ENCODE data around the gene NUP93.
A peak's percentile ranks its signal among the peaks of the same experiment; 100 is the strongest.
"Not testable (repeated sequence)": the region's sequence is repeated elsewhere in the genome, so short reads cannot be mapped to it uniquely, and the experiment has no call there.

The NUP93 gene

GRCh38 chr16:56739378-56739777 is 9.4 kb downstream of the NUP93 start:
- DNase-seq; intact Hi-C loops (cut with DNase I): not testable (repeated sequence)

DNA sequence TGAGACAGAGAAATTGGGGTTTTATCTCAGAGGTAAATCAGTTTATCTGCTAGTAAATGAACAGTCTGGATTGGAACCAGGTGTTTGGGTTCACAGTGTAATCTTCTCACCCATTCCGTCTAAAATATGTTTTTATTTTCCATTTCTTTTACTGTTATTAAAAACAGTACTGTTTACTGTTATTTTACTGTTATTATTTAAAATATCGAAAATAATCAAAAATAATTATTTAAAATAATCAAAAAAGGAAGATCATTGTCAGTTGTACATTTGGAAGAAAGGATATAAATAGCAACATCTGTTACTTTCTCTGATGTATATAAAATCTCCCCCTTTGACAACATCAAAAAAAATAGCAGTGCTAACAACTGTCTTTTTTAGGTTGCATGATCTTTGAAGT is 11.5 kb downstream of the NUP93 start:
- intact Hi-C loops (cut with DNase I): no loop called here
- DNase-seq: no peak

- no peak for DNase-seq
- intact Hi-C loops (cut with DNase I): no loop called here
These were observed 12.4 kb downstream of the NUP93 start for GRCh38 chr16:56742030-56742984.

- DNase-seq: no peak
- intact Hi-C loops (cut with DNase I): no loop called here
These were observed 13.9 kb downstream of the NUP93 start for GRCh38 chr16:56743840-56744239.

DNA sequence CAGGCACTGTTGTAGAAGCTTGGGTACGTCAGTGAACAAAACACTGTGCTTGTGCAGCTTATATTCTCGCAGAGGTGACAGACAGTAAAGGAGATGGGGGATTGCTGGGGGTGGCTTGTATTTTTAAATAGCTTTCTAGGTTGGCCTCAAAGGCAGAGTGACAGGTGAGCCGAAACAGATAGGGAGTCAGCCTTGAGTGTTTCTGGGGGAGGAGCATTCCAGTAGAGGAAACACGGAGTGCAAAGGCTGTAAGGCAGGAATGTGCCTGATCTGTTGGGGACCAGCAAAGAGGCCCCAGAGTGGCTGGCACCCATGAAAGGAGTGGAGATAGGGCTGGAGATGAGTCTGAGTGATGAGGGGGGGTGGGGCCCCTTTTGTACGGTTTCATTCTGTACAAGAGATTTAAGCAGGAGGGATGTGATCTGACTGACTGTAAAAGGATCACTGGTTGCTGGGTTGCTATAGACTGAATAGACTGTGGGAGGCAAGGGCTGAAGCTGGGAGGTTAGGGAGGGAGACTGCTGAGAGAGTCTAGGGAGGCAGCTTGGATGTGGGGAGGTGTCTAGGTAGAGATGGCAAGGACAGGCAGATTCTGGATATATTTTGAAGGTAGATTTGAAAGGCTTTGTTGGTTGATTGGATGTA is 15.2 kb downstream of the NUP93 start:
- intact Hi-C loops (cut with DNase I): no loop called here
- no peak for DNase-seq

DNA sequence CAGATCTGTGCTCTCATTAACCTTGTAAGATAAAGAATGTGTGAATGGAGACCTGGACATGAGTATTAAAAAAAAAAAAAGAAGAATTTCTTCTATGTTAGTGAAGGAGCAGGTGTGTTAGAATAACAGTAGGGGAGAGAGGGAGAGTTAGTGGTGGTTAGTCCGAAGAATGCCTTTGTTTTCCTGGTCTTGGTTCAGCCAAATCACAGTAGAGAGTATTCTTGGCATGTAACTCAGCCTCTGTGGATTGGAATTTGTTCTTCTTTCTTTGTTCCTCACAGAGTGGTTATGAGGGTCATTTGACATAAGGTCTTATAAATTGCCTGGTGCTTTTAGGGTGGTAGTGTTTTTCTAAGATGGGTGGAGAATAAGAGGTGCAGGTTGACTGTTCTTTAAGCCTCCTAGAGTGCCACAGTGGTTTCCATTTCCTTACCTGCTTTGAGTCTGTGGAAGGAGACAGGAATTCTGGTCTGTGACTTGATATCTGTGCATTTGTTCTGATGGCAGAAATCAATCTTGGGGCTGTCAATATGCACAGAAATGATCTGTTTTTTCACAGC is 17.6 kb downstream of the NUP93 start:
- intact Hi-C loops (cut with DNase I): no loop called here
- no peak for DNase-seq

DNA sequence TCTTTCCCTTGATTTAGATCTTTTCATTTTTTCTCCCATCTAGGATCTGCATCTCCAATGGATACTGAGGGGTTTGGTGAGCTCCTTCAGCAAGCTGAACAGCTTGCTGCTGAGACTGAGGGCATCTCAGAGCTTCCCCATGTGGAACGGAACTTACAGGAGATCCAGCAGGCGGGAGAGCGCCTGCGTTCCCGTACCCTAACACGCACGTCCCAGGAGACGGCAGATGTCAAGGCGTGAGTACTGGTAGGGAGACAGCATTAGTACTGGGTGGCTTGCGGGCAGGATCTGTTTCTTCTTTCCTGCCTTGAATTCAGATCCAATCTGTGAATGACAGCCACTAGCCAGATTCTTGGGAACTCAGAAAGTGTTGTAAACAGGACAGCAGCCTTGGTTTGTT is 18.3 kb downstream of the NUP93 start:
- intact Hi-C loops (cut with DNase I): no loop called here
- peak in 3 of 10 donors; percentile 11 to 82 (median 23) for DNase-seq

DNA sequence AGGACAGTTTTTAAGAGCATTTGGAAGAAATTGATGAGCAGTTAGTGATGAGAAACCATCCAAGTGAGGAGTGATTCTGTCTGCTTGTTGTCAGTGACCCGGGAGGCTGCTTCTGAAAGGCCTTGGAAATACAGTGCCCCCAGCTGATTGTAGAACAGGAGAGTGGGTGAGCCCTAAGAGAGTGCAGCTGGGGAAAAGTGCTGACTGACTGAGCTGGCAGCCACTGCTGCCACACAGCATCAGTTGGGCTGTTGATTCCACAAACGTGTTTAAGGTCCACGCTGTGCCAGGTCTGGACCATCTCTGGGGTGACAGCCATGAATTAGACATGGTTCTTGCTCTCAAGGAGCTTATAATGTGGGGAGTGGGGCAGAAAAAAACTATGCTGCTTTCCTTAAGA is 18.9 kb downstream of the NUP93 start:
- peak in 2 of 10 donors; percentile 9 to 73 for DNase-seq
- intact Hi-C loops (cut with DNase I): no loop called here

DNA sequence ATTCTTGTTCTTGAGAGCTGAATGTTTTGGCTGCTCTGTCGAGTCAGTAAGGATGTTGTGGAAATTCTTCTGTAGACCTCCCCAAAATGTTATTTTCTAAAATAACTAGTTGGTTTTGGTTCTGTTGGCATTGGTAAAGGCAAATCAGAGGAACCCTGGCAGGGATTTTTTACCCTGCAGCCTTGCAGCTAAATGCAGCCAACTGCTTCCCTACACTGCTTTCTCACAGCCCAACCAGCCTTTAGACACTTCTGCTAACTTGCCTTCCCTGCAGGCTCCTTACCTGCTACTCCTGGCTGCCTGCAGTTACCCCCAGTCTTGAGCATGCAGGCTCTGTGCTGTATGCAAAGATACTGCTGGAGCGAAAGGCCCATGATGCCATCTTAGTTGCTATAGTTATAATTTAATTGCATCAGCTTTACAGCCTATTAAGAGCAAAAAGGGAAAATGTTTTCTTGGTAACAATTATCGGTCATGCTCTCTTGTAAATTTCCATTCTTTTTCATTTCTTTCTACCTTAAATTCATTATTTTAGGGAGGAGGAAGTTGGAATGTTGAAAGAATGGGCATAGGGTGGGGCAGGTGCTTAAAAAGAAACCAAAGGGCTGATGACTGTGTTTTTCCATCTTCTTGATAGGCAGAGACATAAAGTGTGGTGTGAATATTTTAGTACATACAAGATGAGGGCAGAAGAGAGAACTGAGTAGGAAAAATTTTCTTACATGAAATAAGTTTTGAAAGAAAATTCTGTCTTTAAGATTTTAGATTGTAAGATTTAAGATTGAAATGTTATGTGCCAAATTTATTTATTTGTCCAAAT is 20.0 kb downstream of the NUP93 start:
- intact Hi-C loops (cut with DNase I): no loop called here
- DNase-seq: peak in 1 of 10 donors; percentile 21

GRCh38 chr16:56753410-56753809 is 23.5 kb downstream of the NUP93 start:
- intact Hi-C loops (cut with DNase I): no loop called here
- no peak for DNase-seq

DNA sequence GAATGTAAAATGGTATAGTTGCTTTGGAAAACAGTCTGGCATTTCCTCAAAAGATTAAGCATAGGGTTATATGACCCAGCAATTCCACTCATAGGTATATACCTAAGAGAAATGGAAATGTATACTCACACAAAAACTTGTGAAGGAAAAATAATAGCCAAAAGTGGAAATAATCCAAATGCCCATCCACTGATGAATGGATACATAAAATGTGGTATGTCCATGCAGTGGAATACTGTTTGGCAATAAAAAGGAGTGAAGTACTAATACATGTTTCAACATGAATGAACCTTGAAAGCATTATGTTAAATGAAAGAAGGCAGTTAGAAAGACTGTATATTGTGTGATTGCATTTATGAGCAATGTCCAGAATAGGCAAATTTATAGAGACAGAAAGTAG is 25.1 kb downstream of the NUP93 start:
- no peak for DNase-seq
- intact Hi-C loops (cut with DNase I): no loop called here

DNA sequence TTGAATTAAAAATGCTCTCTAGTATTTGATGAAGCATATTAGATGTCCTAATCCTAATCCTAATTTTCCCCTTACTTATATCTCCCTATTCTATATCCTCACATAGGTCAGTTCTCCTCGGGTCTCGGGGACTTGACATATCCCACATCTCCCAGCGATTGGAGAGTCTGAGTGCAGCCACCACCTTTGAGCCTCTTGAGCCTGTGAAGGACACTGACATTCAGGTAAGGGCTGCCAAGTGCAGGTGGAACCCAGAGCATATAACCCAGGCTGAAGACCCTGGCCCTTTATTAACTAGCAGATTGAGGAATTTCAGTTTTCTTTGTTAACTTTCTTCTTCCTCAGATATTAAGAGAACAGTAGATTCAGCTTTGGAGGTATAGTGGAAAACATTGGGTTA is 28.5 kb downstream of the NUP93 start:
- intact Hi-C loops (cut with DNase I): no loop called here

DNA sequence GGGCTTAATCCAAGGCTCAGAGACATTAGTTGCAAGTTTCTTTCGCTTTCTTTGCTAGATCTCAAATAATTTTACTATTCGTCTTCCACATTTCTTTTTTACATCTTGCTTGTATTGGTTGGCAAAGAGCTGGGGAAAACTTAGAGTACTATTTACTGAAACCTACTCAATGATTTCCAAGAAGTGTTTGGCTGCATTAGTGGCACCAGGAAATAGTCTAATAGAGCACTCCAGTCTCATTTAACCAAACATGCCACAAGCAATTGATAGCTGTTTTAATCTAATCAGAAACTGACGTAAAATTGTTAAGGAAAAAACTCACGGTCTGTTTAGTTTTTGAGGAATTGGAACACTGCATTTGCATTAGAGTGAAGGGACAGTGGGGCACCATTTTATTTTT is 29.0 kb downstream of the NUP93 start:
- intact Hi-C loops (cut with DNase I): no loop called here
- no peak for DNase-seq

More for the DNA sequence above, 28.5 kb downstream of the NUP93 start:
- DNase-seq: no peak

DNA sequence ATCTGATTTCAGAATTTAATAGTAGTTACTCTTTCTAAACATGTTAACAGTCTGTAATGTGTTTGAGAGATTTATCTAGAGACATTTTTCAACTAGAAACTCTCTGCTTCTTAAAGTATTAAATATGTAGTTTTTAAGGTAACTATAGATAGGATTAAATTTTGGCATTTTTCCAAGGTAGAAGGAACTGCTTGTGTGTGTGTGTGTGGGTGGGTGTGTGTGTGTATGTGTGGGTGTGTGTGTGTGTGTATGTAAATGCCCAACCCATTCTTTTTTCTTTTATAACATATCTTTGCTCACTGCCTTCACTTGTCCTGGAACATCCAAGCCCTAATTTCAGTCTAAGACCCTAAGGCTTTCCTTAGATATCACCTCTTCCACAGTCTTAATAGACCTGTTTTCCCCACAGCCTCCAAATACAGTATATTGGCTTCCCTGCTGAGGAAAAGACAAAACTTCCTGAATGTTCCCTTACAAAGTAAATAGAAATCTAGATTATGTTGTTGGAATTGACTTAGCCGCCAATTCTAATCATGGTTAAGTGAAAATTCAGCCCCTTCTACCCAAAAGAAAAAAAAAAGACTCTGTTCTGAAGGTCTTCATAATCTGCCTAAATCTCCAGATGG is 33.5 kb downstream of the NUP93 start:
- intact Hi-C loops (cut with DNase I): no loop called here
- no peak for DNase-seq

- intact Hi-C loops (cut with DNase I): no loop called here
- DNase-seq: no peak
These were observed 34.9 kb downstream of the NUP93 start for GRCh38 chr16:56764835-56765234.

GRCh38 chr16:56765949-56766348 is 36.0 kb downstream of the NUP93 start:
- intact Hi-C loops (cut with DNase I): no loop called here
- DNase-seq: no peak

DNA sequence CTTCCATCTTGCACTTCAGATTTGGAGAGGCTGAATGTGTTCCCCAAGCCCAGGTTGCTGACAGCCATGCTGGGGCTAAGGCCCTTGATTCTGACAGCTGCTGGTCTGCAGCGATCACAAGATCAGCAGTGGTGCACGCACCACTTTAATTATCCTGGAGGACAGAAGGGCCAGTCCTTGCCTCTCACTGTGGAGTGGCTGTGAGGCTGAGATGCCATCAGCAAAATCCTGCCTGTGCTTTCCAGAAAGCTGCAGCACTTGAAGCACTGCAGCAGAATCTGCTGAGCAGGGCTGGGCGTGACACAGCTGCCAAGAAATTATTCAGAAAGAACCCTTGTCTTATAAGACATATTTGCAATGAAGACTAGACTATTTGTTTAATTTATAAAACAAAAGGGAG is 37.1 kb downstream of the NUP93 start:
- peak in 3 of 10 donors; percentile 20 to 82 (median 62) for DNase-seq
- intact Hi-C loops (cut with DNase I): no loop called here

DNA sequence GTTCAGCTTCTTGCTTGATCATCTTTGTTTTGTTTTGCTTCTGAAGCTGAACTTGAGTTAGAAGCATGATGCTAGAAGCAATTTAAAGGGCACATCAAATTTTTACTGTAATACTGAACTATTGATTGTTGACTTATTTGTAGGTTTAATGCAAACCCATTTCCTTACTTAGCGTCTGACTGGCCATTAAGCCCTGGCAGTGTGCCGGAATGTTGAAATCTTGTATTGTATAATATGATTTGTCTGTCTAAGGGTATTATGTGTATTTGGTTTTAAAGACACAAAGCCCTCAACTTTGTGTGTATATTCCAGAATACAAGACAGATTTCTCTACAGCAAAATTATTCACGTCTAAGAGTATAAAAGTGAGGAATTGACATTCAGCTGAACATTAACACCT is 39.7 kb downstream of the NUP93 start:
- intact Hi-C loops (cut with DNase I): no loop called here
- no peak for DNase-seq

GRCh38 chr16:56771558-56772279 is 41.8 kb downstream of the NUP93 start:
- intact Hi-C loops (cut with DNase I): no loop called here

DNA sequence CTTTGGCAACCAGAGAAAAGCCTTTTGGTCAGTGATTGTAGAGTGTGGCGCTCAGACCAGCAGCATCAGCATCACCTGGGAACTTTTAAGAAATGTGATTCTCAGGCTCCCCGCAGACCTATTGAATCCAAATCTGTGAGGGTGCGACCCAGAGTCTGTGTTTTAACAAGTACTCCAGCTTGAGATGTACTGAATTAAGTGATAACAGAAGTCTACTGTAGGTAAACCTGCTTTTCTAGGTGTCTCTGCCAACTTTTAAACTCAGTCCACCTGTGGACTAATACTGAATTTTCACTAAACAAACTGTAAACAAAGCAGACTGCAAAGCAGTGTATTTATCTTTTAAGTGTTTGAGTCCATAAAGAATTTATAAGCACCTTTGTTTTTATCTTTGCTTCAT is 43.6 kb downstream of the NUP93 start:
- DNase-seq: no peak
- intact Hi-C loops (cut with DNase I): no loop called here

More at GRCh38 chr16:56771558-56772279, 41.8 kb downstream of the NUP93 start:
- no peak for DNase-seq
